Neural cell (in vitro differentiated cells): Measurements from ENCODE around the gene C1orf50. TPM values are rescaled to one million over a fixed set of nuclear protein-coding genes. Genes with fewer than 3 reads are reported as not detected.

Experiments
- H2AFZ ChIP-seq: fragments of 200-600, 300-800 bp; sonication (generic), shearing (Covaris generic); 2 replicates; pipeline ENCODE4 v1.6.0; 2014; ENCODE audit warnings: low read depth, mild to moderate bottlenecking, antibody characterized with exemption, low read length, moderate library complexity
- H3F3A ChIP-seq: fragments of 200-600 bp; shearing (Covaris generic); 2 replicates; pipeline ENCODE4 v1.6.1; 2016; ENCODE audit warnings: mild to moderate bottlenecking, moderate library complexity, mixed read lengths, antibody characterized with exemption, low read length; ENCODE audit not compliant: insufficient read depth, poor library complexity, severe bottlenecking
- H3K27ac ChIP-seq: fragments of 200-600, 300-800 bp; sonication (generic), shearing (Covaris generic); 2 replicates; pipeline ENCODE4 v1.5.1; 2014; ENCODE audit warnings: mild to moderate bottlenecking, low read length, moderate library complexity
- H3K27me3 ChIP-seq: fragments of 300-800, 200-600 bp; sonication (generic), shearing (Covaris generic); 2 replicates; pipeline ENCODE4 v1.6.0; 2014; ENCODE audit warnings: mild to moderate bottlenecking, low read depth, low read length, moderate library complexity; ENCODE audit not compliant: insufficient read depth
- H3K36me3 ChIP-seq: fragments of 300-800, 200-600 bp; sonication (generic), shearing (Covaris generic); 2 replicates; pipeline ENCODE4 v1.5.1; 2014; ENCODE audit warnings: mild to moderate bottlenecking, antibody characterized with exemption, low read length, moderate library complexity; ENCODE audit not compliant: insufficient read depth
- H3K4me2 ChIP-seq: fragments of 300-800, 200-600 bp; sonication (generic), shearing (Covaris generic); 2 replicates; pipeline ENCODE4 v1.6.0; 2014; ENCODE audit warnings: mild to moderate bottlenecking, low read length
- H3K4me3 ChIP-seq: fragments of 300-800, 200-600 bp; sonication (generic), shearing (Covaris generic); 2 replicates; pipeline ENCODE4 v1.5.1; 2014; ENCODE audit warnings: mild to moderate bottlenecking, low read length, moderate library complexity
- H3K79me2 ChIP-seq: fragments of 200-600 bp; shearing (Covaris generic); replicated peaks from 2 replicates; pipeline ENCODE4 v1.6.0; 2014; ENCODE audit warnings: mild to moderate bottlenecking, low read length, moderate library complexity; ENCODE audit not compliant: insufficient read depth
- H3K9ac ChIP-seq: fragments of 300-800, 200-600 bp; sonication (generic), shearing (Covaris generic); 2 replicates; pipeline ENCODE4 v1.6.1; 2016; ENCODE audit warnings: mild to moderate bottlenecking, low read length, mixed read lengths
- H3K9me2 ChIP-seq: fragments of 200-600 bp; shearing (Covaris generic); 2 replicates; pipeline ENCODE4 v1.6.1; 2016; ENCODE audit warnings: mild to moderate bottlenecking, low read length, mixed read lengths; ENCODE audit not compliant: insufficient read depth
- H3K9me3 ChIP-seq: fragments of 200-600, 300-800 bp; sonication (generic), shearing (Covaris generic); 2 replicates; pipeline ENCODE4 v1.6.1; 2016; ENCODE audit warnings: mild to moderate bottlenecking, mixed run types, low read length, moderate library complexity, mixed read lengths
- H4K20me1 ChIP-seq: fragments of 200-600 bp; shearing (Covaris generic); 2 replicates; pipeline ENCODE4 v1.6.1; 2016; ENCODE audit warnings: mild to moderate bottlenecking, mixed run types; ENCODE audit not compliant: insufficient read depth
- CTCF ChIP-seq: fragments of 450-650 bp; IDR thresholded peaks from 2 replicates; pipeline ENCODE4 v1.5.1; 2014; ENCODE audit warnings: antibody characterized with exemption, mild to moderate bottlenecking, moderate library complexity; ENCODE audit not compliant: poor library complexity, severe bottlenecking
- EP300 ChIP-seq: fragments of 450-650 bp; conservative IDR thresholded peaks from 2 replicates; pipeline ENCODE4 v1.6.1; 2014; ENCODE audit warnings: antibody characterized with exemption, mild to moderate bottlenecking, moderate library complexity; ENCODE audit not compliant: poor library complexity, severe bottlenecking
- EZH2 ChIP-seq: fragments of 200-600, 300-800 bp; shearing (Covaris generic), sonication (generic); IDR thresholded peaks from 2 replicates; pipeline ENCODE4 v1.6.1; 2014; ENCODE audit warnings: antibody characterized with exemption, low read length, borderline replicate concordance, mild to moderate bottlenecking; ENCODE audit not compliant: insufficient read depth, poor library complexity, severe bottlenecking
- MXI1 ChIP-seq: fragments of 450-650 bp; conservative IDR thresholded peaks from 2 replicates; pipeline ENCODE4 v1.6.1; 2014; ENCODE audit warnings: antibody characterized with exemption, mild to moderate bottlenecking; ENCODE audit not compliant: poor library complexity, severe bottlenecking
- POLR2AphosphoS5 ChIP-seq: IDR thresholded peaks from 2 replicates; pipeline ENCODE4 v1.6.1; 2012
- RAD21 ChIP-seq: fragments of 450-650 bp; conservative IDR thresholded peaks from 2 replicates; pipeline ENCODE4 v1.6.1; 2014; ENCODE audit warnings: antibody characterized with exemption, mild to moderate bottlenecking, moderate library complexity
- REST ChIP-seq: IDR thresholded peaks from 2 replicates; pipeline ENCODE4 v1.6.1; 2012; ENCODE audit warnings: borderline replicate concordance
- SMC3 ChIP-seq: fragments of 450-650 bp; conservative IDR thresholded peaks from 2 replicates; pipeline ENCODE4 v1.6.1; 2014; ENCODE audit warnings: antibody characterized with exemption, mild to moderate bottlenecking, moderate library complexity; ENCODE audit not compliant: poor library complexity
- TAF1 ChIP-seq: IDR thresholded peaks from 2 replicates; pipeline ENCODE4 v1.6.1; 2012; ENCODE audit warnings: low read depth
- polyA plus RNA-seq: library from polyadenylated mRNA; depleted of rRNA; stranded (reverse); fragments of >200 nt; gene quantifications from 2 replicates; pipeline ENCODE4 v1.2.3, GENCODE V29; 2014

The C1orf50 gene
- polyA plus RNA-seq, 1 donor from 2014 or later: 26.7 TPM

- TF ChIP-seq TAF1: no peak
Measured at GRCh38 chr1:42780176-42780575, 13.1 kb downstream of the C1orf50 start (continued).

- Histone ChIP-seq H3K4me3 (no peak overlapping the region), H3K36me3 (peaks cover 2% of the 10 kb centered on the region), H3K9me3 (no peaks in the 10 kb centered on the region), H2AFZ (no peak overlapping the region), H3K4me2 (no peak overlapping the region), H3K79me2 (no peaks in the 10 kb centered on the region), H3K9ac (no peak overlapping the region), H3K27me3 (no peaks in the 10 kb centered on the region), H3K9me2 (no peaks in the 10 kb centered on the region), H3K27ac (no peak overlapping the region), H4K20me1 (no peaks in the 10 kb centered on the region), H3F3A (no peaks in the 10 kb centered on the region)
- TF ChIP-seq EP300 (no peak), REST (no peak), POLR2AphosphoS5 (no peak), MXI1 (no peak), TAF1 (no peak), EZH2 (no peak), CTCF (no peak), RAD21 (no peak), SMC3 (no peak)
Measured at GRCh38 chr1:42783092-42783491, 16.0 kb downstream of the C1orf50 start.

GRCh38 chr1:42784547-42784945 is 17.5 kb downstream of the C1orf50 start:
- no peaks in the 10 kb centered on the region for H4K20me1 ChIP-seq
- H3K79me2 ChIP-seq: no peaks in the 10 kb centered on the region
- no peaks in the 10 kb centered on the region for H3F3A ChIP-seq
- H3K9me3 ChIP-seq: no peaks in the 10 kb centered on the region
- no peak overlapping the region for H3K4me3 ChIP-seq
- no peak overlapping the region for H3K9ac ChIP-seq
- no peak for TF ChIP-seq EZH2
- no peak for TF ChIP-seq MXI1
- no peak for TF ChIP-seq REST
- no peak for TF ChIP-seq POLR2AphosphoS5
- TF ChIP-seq TAF1: no peak
- TF ChIP-seq EP300: no peak
- TF ChIP-seq CTCF: no peak
- no peak for TF ChIP-seq RAD21
- no peak for TF ChIP-seq SMC3
- no peaks in the 10 kb centered on the region for H3K36me3 ChIP-seq
- H3K9me2 ChIP-seq: no peaks in the 10 kb centered on the region
- H2AFZ ChIP-seq: no peak overlapping the region
- no peaks in the 10 kb centered on the region for H3K27me3 ChIP-seq
- no peak overlapping the region for H3K4me2 ChIP-seq
- no peak overlapping the region for H3K27ac ChIP-seq
